Eye (tissue), 1 donor: Measurements from ENCODE around the gene CPNE7.
"Not testable (repeated sequence)": the region's sequence is repeated elsewhere in the genome, so short reads cannot be mapped to it uniquely, and the experiment has no call there.

Source experiments
- DNase-seq: peaks from one replicate; pipeline ENCODE4 v3.0.0-alpha.2; 2015

CPNE7 gene

DNA sequence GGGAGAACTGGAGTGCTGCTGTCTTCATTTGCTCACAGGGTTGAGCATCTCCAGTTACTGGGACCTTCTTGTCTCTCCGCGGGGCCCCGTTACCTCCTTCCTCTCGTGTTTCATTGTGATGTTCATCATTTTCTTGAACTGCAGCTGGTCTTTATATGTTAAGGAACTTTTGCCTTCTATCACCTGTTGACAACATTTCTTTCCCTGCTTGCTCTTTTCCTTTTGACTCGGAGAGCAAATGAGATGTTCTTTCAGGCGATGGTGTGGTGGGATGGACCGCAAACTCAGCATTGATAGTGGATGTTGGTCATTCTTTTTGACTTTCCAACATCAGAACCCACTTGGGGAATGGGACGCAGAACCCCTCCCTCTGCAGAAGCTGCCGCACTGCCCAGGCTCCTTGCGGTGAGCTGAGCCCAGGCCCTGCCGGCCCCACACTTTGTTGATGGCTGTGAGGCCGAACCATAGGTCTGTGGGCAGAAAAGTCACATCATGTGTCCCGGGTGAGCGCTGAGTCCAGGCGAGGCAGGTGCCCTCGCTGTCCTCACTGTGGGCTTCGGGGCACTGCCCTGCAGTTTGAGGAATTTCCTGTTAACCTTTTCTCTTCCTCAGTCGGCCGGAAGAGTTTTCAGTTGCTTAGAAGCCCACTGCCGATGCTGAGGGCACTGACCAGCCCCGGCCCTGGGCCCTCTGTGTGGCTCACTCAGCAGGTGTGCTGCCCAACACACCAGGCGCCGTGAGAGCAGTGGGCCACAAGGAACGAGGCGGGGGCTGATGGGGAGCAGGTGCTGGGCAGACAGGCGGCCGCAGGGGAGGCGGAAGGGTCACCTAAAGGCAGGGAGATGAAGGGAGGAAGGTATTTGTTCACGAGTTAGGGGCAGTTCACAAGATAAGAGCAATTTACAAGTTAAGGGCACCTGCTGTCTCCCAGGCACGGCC, 7.6 kb upstream of the CPNE7 start:
- DNase-seq = no peak

DNA sequence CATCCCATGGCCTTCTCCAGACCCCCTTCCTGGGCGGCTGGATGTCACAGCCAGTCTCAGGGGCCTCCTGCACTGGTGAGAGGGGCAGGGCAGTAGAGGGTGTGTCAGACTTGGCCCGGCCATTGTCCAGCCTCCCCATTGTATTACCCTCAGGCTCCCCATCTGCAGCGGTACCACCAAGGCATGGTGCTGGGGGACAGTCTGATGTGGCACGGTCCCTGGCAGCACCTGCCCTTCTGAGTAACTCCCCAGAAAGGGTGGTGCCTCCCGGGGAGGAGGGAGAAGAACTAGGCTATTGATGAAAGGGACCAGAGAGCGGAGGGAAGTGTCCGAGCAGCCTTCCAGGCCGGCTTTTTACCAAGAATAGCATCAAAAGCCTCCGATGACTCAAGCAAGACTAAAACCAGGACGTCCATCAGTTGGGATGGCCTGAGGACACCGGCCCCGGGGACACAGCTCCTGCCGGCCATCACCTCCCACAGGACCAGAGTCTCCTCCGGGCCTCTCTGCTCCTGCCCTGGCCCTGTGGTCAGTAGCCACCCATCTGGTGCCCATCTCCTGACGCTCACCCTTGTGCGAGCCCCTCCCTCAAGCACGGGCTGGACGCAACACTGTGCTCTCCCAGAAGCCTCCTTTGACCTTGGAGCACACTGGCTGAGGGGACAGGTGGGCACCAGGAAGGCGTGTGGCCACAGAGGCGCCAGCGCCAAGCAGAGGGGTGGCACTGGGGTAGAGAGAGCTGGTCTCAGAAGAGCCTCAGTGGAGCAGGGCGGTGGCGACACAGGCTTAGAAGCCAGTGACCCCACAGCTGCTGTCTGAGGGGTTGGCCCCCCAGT, 5.8 kb upstream of the CPNE7 start:
- DNase-seq = no peak

DNA sequence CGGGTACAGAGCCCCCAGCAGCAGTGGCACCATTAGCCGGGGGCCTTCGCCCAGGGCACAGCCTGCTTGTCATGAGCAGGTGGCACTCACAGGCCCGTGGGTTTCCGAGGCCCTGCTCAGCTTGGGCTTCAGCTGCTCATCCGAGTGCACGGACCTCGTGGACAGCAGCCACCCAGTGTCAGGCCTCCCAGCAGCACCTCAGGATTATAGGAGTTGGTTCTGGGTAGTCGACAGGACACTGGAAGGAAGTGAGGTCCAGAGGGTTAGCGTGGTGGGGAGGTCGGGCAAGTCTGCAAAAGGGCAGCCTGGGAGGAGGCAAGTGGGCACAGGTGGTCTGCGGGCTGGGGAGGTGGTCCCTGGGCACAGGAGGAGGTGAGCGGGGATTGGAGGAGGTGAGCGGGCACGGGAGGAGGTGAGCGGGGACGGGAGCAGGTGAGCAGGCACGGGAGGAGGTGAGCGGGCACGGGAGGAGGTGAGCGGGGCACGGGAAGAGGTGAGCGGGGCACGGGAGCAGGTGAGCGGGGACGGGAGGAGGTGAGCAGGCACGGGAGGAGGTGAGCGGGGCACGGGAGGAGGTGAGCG, 5.1 kb upstream of the CPNE7 start:
- no peak for DNase-seq

DNA sequence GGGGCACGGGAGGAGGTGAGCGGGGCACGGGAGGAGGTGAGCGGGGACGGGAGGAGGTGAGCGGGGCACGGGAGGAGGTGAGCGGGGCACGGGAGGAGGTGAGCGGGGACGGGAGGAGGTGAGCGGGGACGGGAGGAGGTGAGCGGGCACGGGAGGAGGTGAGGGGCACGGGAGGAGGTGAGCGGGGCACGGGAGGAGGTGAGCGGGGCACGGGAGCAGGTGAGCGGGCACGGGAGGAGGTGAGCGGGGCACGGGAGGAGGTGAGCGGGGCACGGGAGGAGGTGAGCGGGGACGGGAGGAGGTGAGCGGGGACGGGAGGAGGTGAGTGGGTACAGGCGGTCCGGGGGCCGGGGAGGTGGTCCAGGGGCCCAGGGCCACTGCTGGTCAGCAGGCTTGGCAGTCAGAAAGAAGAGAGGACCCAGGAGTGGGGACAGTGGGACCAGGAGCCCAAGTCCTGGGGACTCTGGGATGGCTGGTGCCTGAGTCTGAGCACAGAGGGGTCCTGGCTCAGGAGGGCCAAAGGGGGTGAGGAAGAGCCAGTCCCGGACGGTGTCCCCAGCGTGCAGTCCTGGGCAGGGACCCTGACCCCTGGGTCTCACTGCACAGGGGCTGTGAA, 4.5 kb upstream of the CPNE7 start:
- DNase-seq = not testable (repeated sequence)

DNA sequence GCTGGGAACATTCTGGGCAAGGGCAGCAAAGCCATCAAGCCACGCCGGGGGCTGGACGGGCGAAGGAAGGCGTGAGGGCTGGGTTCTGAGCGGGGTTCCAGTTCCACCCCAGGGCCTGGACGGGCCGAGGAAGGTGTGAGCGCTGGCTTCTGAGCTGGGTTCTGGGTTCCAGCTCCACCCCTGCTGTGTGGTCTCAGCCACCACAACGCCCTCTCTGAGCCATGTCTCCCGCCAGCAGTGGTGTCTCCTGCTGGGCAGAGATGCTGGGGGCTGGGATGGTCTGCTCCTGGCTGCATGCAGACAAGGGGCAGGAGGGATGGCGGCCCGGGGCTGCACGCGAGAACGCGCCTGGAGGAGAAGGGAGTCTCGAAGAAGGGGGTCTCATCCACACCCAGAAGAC, 3.9 kb upstream of the CPNE7 start:
- DNase-seq = no peak

DNA sequence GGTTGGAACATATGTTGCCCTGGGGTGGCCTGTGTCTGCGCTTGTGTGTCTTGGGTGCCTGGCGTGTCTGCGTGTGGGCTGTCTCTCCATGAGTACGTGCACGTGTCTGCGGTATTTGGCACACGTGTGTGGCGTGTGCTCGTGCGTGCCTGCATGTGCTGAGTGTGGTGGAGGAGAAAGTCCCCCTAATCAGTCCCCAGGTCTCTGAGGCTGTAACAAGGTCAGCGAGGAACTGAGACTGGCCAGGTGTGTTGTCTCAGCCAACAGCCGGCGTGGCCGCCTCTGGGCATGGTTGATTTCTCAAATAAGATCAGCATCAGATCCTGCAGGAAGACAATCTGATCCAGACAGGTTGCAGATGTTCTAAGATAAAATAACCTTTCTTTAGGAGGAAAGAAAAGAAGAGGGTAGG, 3.5 kb upstream of the CPNE7 start:
- no peak for DNase-seq

DNA sequence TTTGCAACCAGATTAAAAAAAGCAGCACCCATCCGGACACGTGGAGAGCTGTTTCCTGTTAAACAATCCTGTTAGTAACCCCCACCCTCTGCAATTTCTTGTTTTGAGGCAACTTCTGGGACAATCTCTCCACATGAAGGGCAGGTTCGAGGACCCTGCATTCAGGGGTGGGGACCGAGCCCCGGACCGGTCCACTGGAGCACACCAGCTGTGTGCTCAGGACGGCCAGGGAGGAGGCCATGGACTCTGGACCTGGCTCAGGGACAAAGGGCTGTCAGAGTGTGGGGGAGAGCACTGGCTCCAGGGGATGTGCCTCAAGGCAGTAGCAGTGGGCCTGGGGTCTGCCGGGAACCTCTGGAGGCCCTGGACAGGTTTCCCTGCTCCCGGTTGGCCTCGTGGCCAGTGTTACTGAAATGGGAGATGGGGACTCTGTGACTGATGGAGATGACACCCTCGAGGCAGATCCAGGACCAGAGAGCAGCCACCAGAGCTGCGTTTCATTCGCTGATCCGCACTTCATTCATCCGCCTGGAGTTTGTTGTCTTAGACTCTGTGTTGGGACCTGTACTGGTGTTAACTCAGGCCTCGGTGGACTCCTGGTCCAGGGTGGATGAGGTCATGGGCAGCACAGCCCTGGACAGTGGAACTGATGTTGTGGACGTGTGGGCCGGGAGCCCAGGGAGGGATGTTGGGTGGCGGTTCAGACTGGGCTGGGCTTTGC, 2.9 kb upstream of the CPNE7 start:
- DNase-seq = no peak

DNA sequence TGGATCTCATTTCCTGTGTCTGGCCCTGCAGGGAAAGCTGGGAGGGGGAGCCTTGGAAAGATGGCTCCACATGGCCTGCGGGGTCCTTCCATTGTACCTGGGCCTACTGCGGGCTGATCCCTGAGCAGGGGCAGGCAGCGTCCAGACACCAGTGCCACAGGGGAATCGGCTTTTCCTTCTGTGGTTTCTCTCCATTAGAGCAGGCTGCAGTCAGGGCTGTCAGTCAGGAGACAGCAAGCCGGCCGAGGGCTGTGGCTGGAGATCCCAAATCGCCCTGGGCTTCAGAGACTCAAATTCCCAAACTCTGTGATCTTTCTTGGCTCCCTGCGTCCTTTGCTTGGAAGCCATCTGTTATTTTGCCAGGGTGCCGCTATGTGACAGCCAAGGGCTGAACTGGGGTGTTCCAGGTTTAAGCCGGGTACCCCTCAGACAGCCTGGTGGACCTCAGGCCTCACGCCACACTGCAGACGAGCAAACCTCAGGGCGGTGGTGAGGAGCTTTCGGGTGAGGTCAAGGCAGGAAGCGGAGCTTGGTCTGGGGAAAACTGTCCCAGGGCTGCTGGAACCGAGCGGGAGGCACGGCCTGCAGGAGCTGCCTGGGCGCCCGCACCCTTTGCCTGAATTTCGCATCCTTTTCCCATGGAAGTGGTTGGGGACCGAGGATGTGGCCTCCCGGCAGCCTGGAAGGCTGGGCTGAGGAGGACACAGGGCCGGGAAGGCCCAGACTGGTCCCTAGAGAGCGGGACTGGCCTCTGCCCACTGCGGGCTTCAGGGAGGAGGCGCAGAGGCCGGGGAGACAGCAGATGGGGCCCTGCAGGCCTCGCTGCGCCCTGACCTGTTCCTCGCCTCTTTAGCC, 1.5 kb upstream of the CPNE7 start:
- no peak for DNase-seq

DNA sequence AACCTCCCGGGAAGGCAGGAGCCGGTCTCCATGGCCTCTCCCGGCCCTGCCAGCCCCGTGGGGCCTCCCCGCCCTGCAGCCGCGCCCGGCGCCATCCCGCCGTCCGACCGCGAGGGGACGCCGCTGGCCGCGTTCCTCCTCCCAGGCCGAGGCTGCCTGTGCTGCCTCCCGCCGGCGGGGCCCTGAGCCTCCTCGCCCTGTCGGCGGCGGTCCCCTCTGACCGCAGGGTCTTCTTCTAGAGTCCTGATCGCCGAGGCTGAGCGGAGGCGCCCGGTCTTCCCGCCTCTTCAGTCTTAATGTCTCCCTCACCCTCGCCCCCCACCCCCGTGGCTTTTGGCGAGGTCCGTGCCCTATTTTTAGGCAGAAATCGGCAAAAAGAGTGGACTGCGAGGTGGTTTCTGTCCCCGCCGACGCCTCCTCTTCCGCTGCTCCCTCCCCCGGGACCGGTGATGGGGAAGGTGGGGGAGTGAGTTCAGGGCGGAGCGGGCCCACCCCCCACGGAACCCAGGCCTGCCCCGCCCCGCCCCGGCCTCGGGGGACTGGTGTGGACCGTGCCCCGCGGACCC, 794 bp upstream of the CPNE7 start:
- peak; percentile 80 for DNase-seq

DNA sequence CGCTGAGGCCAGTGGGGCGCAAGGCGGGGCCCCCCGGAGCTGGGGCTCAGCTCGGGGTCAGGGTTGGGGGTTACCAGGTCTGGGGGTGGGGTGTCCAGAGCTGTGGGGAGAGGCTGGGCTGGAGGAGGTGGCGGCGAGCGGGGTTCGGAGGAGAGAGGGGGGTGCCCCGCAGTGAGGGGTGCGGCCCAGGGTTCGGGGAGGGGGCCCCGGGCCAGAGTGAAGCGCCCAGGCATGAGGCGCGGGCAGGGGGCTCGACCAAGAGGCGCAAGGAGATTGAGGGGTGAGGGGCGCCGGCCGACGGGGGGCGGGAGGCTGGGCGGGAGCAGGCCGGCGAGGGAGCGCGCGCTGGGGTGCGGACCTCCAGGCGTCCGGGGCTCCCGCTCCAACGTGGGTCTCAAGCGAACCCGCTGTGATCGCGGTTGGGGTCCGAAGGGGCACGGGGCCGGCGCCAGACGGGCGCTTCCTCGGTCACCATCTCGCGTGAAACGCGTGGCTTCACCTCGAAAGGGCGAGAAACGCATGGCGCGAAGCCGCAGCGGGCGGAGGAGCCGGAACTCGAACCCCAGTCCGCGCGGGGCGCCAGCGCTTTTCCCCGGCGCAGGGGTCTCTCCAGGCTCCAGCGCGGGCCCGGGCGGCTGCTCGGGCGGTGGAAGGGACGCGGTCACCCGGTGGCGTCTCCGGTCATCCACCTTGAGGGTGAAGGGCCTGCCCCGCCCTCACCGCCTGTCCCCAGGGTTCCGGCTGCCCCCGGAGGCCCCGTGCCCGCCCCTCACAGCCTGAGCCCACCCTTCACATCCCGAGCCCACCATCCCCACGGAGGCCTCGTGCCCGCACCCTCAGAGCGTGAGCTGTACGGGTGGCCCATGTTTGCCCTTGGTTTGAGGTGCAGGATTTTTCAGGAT, 846 bp downstream of the CPNE7 start:
- DNase-seq = no peak

DNA sequence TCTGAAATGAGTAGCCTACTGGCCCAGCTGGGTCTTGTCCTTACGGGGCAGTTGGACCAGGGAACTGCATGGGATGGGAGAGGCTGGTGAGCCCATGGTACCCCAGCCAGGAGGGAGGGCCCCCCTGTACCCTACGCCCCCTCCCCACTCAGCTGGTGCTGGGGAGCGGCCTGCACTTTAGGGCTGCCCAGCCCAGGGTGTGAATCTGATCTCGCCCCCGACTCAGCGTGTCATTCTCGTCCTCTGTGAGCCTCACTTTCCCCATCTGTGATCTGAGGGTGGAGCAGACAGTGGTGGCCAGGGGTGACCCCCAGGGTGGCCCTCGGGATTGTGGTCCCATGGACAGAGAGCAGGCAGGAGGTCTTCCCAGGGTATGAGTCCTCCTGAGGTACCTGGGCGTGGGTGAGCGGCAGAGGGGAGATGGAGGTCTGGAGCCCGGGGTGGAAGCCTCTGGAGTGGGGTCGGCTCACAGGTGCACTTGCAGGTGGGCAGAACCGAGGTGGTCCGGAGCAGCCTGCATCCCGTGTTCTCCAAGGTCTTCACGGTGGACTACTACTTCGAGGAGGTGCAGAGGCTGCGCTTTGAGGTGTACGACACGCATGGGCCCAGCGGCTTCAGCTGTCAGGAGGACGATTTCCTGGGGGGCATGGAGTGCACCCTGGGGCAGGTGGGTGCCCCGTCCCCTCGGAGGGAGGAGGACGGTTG, 1.6 kb downstream of the CPNE7 start:
- DNase-seq = no peak

DNA sequence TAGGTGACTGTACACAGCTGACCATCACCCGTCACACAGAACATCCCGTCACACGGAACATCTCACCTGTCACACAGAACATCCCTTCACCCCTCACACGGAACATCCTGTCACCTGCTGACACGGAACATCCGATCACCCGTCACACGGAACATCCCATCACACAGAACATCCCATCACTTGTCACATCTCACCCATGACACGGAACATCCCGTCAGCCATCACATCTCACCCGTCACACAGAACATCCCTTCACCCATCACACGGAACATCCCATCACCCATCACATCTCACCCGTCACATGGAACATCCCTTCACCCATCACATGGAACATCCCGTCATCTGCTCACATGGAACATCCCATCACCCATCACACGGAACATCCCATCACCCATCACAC, 3.8 kb downstream of the CPNE7 start:
- DNase-seq = no peak

DNA sequence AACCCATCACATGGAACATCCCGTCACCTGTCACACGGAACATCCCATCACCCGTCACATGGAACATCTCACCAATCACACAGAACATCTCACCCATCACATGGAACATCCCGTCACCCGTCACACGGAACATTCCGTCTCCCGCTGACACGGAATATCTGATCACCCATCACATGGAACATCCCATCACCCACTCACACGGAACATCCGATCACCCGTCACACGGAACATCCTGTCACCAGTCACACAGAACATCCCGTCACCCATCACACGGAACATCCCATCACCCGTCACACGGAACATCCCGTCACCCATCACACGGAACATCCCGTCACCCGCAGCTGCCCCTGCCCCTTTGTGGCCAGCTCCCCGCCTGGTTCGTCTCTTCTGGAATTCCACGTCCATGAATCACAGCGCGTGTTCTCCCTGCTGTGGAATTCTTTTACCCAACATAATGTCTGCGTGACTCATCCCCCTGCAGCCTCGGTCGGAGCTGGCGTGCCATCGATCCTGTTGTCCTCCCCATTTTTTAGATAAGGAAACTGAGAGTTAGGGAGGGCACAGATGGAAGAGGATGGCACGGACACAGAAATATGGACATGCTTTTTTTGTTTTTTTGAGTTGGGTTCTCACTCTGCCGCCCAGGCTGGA, 5.6 kb downstream of the CPNE7 start:
- DNase-seq = no peak

DNA sequence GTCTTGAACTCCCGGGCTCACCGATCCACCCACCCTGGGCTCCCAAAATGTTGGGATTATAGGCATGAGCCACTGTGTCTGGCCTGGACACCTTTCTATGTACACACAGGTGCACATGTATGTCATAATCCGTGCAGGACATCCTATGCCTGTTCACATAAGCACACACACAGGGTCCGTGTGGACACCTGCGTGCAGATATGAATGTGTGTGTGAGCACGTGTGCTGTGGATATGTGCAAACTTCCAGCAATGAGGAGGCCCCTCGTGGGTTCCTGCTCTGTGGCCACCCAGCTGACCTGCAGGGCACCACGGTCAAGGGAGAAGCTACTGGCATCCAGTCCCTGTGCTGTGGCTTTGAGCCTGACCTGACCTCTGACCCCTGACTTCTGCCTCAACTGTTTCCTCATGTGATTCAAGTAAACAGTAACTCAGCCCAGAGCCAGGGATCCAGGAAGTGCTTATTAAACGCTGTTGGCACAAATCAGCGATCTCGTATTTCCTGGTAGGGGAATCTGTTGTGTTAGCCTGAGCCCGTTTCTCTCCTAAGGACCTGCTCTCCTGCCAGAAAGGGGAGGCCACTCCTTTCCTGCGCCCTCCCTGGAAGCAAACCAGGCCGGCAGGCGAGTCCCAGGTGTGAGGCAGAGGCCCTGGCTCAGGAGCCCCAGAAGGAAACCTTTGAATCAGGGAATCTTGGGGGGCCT, 6.5 kb downstream of the CPNE7 start:
- no peak for DNase-seq

DNA sequence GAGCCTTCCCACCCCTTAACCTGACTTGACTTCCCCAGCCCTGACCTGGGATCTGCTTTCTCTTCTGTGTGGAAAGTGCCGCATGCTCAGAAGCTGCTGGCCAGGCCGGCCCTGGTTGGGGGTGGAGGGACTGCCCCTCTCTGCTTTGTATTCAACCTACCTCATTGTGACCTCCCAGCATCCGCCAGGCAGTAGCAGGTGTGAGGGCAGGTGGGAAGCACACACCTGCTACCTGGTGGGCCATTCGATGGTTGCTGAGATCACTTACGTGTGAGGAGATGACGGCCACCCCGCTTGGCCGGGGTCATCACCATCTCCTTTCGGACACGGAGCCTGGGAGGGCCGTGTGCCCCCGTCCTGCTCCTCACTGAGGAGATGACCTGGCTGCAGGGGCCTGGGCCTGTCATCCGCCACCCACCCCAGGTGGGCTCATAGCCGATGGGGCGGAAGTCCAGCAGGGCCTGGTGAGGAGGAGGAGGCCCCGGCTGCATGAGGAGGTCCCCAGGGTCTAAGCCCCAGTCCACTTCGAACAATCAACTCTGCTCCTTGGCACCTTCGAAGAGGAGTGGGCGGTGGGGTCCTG, 7.1 kb downstream of the CPNE7 start:
- no peak for DNase-seq

DNA sequence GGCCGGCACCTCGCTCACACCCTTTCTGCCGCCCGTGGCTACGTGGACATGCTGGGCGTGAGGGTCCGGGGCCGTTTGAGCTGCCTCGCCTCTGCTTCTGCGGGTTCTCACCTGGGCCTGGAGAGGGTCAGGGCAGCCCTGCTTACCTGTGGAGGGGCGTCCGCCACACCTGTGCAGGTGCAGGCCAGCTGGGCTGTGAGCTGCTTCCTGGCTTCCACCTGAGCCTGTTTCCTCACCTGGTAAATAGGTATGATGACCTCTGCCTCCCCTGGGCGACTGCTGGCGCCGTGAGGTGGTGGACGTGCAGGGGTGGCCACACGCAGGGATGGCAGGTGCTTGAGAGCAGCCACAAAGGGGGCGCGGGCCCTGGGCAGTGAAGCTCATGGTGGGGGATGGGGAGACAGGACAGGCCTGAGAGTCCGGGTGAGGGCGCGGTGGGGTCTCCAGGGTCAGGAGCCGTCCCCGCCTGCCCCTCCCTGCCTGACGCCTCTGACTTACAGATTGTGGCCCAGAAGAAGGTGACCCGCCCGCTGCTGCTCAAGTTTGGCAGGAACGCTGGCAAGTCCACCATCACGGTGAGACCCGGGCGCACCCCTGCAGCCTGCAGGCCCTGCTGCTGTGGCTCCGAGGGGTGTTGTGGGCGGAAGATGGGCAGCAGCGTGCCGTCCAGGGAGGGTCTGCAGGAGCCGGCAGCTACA, 7.8 kb downstream of the CPNE7 start:
- DNase-seq = no peak
